Stomach (tissue), 9 donors: ENCODE data around the gene PAXIP1. TPM values are rescaled to one million over a fixed set of nuclear protein-coding genes. Genes with fewer than 3 reads are reported as not detected.

Experiments
- DNase-seq, 2 donors: peaks; one replicate each; pipeline versions ENCODE4 v3.0.0 to v3.0.0-alpha.2; 2013 to 2019
- H3K27ac ChIP-seq, 5 donors: fragments of 200-600 bp in 4 of 5; sonication (generic) in 4 of 5; one replicate each; pipeline ENCODE4 v1.5.1; 2013 to 2019; ENCODE audit warnings: mild to moderate bottlenecking in 1 of 5, moderate library complexity in 1 of 5
- H3K27me3 ChIP-seq, 3 donors: fragments of 200-600 bp; sonication (generic); one replicate each; pipeline ENCODE4 v1.5.1; 2017 to 2019; ENCODE audit warnings: mixed run types in 1 of 3
- H3K36me3 ChIP-seq, 4 donors: fragments of 200-600 bp; sonication (generic); 1 replicate in 3 of 4; 2 replicates in 1 of 4; pipeline ENCODE4 v1.5.1; 2016 to 2019
- H3K4me1 ChIP-seq, 4 donors: fragments of 200-600 bp; sonication (generic); one replicate each; pipeline ENCODE4 v1.5.1; 2016 to 2019
- H3K4me3 ChIP-seq, 4 donors: fragments of 200-600 bp; sonication (generic) in 3 of 4; one replicate each; pipeline ENCODE4 v1.5.1; 2016 to 2019; ENCODE audit warnings: mild to moderate bottlenecking in 1 of 4
- H3K9me3 ChIP-seq, 4 donors: fragments of 200-600 bp; sonication (generic); one replicate each; pipeline ENCODE4 v1.5.1; 2016 to 2019
- EP300 ChIP-seq: sonication (generic); formaldehyde crosslinking; IDR thresholded peaks from one replicate; pipeline ENCODE4 v1.6.1; 2017; ENCODE audit warnings: antibody characterized with exemption
- POLR2A ChIP-seq, 4 donors: fragments of 450-650 bp; IDR thresholded peaks; one replicate each; pipeline ENCODE4 v1.6.1; 2016; ENCODE audit warnings: antibody characterized with exemption in 4 of 4, control low read depth in 2 of 4, mild to moderate bottlenecking in 1 of 4, moderate library complexity in 1 of 4
- POLR2AphosphoS5 ChIP-seq, 3 donors: sonication (generic); formaldehyde crosslinking; IDR thresholded peaks; one replicate each; pipeline ENCODE4 v1.6.1; 2016; ENCODE audit warnings: antibody characterized with exemption in 3 of 3
- WGBS, 5 donors: extraction: QIAGEN DNeasy Blood & Tissue Kit in 3 of 5; methylation state at CpG; one replicate each; pipeline versions ENCODE4 v1.1.5 to v1.1.7; 2013 to 2018; 5-methylcytosine and 5-hydroxymethylcytosine counted together
- intact Hi-C: fragments of 100-400 bp; cut with DNase I; formaldehyde crosslinking; loops from one replicate; pipeline ENCODE4 v1.15.1; 2023; ENCODE audit warnings: low total_unique reads
- polyA plus RNA-seq, 3 donors: library from polyadenylated mRNA; stranded (reverse); fragments of 200-250 nt; gene quantifications; one replicate each; pipeline ENCODE4 v1.2.3, GENCODE V29; 2013
- total RNA-seq, 5 donors: library from RNA; depleted of rRNA; stranded (reverse); fragments of >200 nt; gene quantifications; one replicate each; pipeline versions ENCODE4 v1.1.0 to v1.2.3, GENCODE V29; 2014 to 2016
- TF ChIP-seq, protein P1 (sequence below), 7 experiments: fragments of 450-650 bp in 4 of 7; fragments of 200-600 bp in 3 of 7; sonication (generic) in 3 of 7; IDR thresholded peaks; one replicate each; pipeline ENCODE4 v1.5.1; 2016 to 2019; ENCODE audit warnings: antibody characterized with exemption in 7 of 7, control low read depth in 2 of 7, mild to moderate bottlenecking in 1 of 7
- donor health status: healthy with polysubstance abuse.
- donor health status: Bipolar disorder and iron deficiency.
- donor health status: healthy.

PAXIP1 gene
- total and polyA plus RNA-seq, 8 donors = 0.87 to 24.1 (median 4.6) TPM

- Histone ChIP-seq H3K4me3 (no peak overlapping the region), H3K9me3 (no peaks in the 10 kb centered on the region), H3K4me1 (peaks cover 4 to 17% (median 11%) of the 10 kb centered on the region in 4 donors), H3K36me3 (peaks cover 4 to 62% (median 57%) of the 10 kb centered on the region in 4 donors), H3K27ac (no peak overlapping the region), H3K27me3 (no peaks in the 10 kb centered on the region)
- WGBS, 5 donors = 95 to 99% (median 98%) methylated on average over 4 of the region's 4 CpGs
- TF ChIP-seq, protein P1, sequence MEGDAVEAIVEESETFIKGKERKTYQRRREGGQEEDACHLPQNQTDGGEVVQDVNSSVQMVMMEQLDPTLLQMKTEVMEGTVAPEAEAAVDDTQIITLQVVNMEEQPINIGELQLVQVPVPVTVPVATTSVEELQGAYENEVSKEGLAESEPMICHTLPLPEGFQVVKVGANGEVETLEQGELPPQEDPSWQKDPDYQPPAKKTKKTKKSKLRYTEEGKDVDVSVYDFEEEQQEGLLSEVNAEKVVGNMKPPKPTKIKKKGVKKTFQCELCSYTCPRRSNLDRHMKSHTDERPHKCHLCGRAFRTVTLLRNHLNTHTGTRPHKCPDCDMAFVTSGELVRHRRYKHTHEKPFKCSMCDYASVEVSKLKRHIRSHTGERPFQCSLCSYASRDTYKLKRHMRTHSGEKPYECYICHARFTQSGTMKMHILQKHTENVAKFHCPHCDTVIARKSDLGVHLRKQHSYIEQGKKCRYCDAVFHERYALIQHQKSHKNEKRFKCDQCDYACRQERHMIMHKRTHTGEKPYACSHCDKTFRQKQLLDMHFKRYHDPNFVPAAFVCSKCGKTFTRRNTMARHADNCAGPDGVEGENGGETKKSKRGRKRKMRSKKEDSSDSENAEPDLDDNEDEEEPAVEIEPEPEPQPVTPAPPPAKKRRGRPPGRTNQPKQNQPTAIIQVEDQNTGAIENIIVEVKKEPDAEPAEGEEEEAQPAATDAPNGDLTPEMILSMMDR (IDR thresholded peaks at IDR 0.05) = no peak
- TF ChIP-seq EP300 = no peak
- TF ChIP-seq POLR2A (IDR thresholded peaks at IDR 0.05) = no peak
- no peak for TF ChIP-seq POLR2AphosphoS5 (IDR thresholded peaks at IDR 0.05)
- no peak for DNase-seq
- intact Hi-C loops = no loop called here
Measured at GRCh38 chr7:154996756-154997155, 6.2 kb downstream of the PAXIP1 start.

- DNase-seq = no peak
- 73 to 93% (median 88%) methylated on average over 1 of the region's 1 CpG for WGBS, 5 donors
- H3K4me1 ChIP-seq = peaks cover 0 to 11% (median 5%) of the 10 kb centered on the region in 4 donors
- no peaks in the 10 kb centered on the region for H3K9me3 ChIP-seq
- no peak overlapping the region for H3K4me3 ChIP-seq
- H3K36me3 ChIP-seq = peaks cover 4 to 69% (median 63%) of the 10 kb centered on the region in 4 donors
- no peak for TF ChIP-seq EP300
- TF ChIP-seq, protein P1 (IDR thresholded peaks at IDR 0.05) = no peak
- no peak for TF ChIP-seq POLR2A (IDR thresholded peaks at IDR 0.05)
- TF ChIP-seq POLR2AphosphoS5 (IDR thresholded peaks at IDR 0.05) = no peak
- intact Hi-C loops = no loop called here
- no peaks in the 10 kb centered on the region for H3K27me3 ChIP-seq
- H3K27ac ChIP-seq = no peak overlapping the region
Measured at GRCh38 chr7:154996101-154996500, 6.8 kb downstream of the PAXIP1 start.

DNA sequence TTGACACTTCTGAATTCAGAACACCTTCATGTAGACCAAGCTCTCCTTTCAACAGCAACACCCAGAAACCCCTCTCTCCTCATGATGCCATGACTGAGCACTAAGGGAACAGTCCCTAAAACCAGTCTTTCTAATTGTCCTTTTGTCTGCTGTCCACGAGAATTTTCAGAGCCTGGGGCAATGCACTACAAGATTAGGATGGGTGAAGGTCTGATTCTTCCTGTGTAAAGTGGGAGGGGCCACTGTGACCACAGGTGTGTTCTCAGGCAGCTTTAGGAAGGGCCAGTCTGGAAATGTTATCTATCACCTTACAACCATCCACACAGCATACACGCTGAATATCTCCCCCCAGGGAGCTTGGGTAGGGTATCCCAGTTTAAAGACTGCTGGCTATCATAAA lies 7.9 kb downstream of the PAXIP1 start:
- TF ChIP-seq EP300 (no peak), POLR2AphosphoS5 (IDR thresholded peaks at IDR 0.05) (no peak), POLR2A (IDR thresholded peaks at IDR 0.05) (no peak)
- TF ChIP-seq, protein P1 (IDR thresholded peaks at IDR 0.05) = no peak
- Histone ChIP-seq H3K4me3 (no peak overlapping the region), H3K27me3 (no peaks in the 10 kb centered on the region), H3K36me3 (peaks cover 4 to 77% (median 69%) of the 10 kb centered on the region in 4 donors), H3K27ac (no peak overlapping the region), H3K4me1 (peaks cover 0 to 1% (median under 1%) of the 10 kb centered on the region in 4 donors), H3K9me3 (no peaks in the 10 kb centered on the region)
- 49 to 67% (median 60%) methylated on average over 2 of the region's 2 CpGs for WGBS, 5 donors
- DNase-seq = no peak
- intact Hi-C loops = no loop called here

GRCh38 chr7:154990964-154991540 lies 11.9 kb downstream of the PAXIP1 start:
- peaks cover 0 to under 1% (median 0%) of the 10 kb centered on the region in 4 donors for H3K4me1 ChIP-seq
- 40 to 58% (median 45%) methylated on average over 3 of the region's 3 CpGs for WGBS, 5 donors
- no peaks in the 10 kb centered on the region for H3K9me3 ChIP-seq
- intact Hi-C loops = no loop called here
- no peak for DNase-seq
- TF ChIP-seq, protein P1 (IDR thresholded peaks at IDR 0.05) = no peak
- no peak for TF ChIP-seq POLR2AphosphoS5 (IDR thresholded peaks at IDR 0.05)
- no peak for TF ChIP-seq EP300
- TF ChIP-seq POLR2A (IDR thresholded peaks at IDR 0.05) = no peak
- peaks cover 4 to 62% (median 46%) of the 10 kb centered on the region in 4 donors for H3K36me3 ChIP-seq
- no peak overlapping the region for H3K27ac ChIP-seq
- no peak overlapping the region for H3K4me3 ChIP-seq
- no peaks in the 10 kb centered on the region for H3K27me3 ChIP-seq
